A673 (cell line): ENCODE results near the gene TXNDC12. TPM values are rescaled to one million over a fixed set of nuclear protein-coding genes. Genes with fewer than 3 reads are reported as not detected.

Source experiments
- BruUV-seq: library from RNA; stranded (reverse); fragments of 400-500 nt; replicated peaks from 2 replicates; lab custom pipeline; 2021; lab: Mats Ljungman, UMichigan
- CTCF ChIA-PET: fragments of 300-600 bp; sonication (Branson Sonifier 250); formaldehyde crosslinking; loops from one replicate; lab custom pipeline; 2022; ENCODE audit warnings: antibody characterized with exemption; lab: Charles Lee
- POLR2A ChIA-PET: fragments of 300-600 bp; sonication (Branson Sonifier 250); formaldehyde crosslinking; loops from one replicate; lab custom pipeline; 2022; ENCODE audit warnings: antibody characterized with exemption; ENCODE audit not compliant: low non-redundant PET; lab: Charles Lee
- DNase-seq: peaks from one replicate; pipeline ENCODE4 v3.0.0-alpha.2; 2015; ENCODE audit warnings: low spot score
- H3K27ac ChIP-seq: fragments of 200-600 bp; sonication (generic); 2 replicates; pipeline ENCODE4 v1.5.1; 2016; ENCODE audit warnings: mixed run types, low read depth, mild to moderate bottlenecking, mixed read lengths, antibody characterized with exemption, low read length; ENCODE audit not compliant: poor library complexity, severe bottlenecking
- H3K27me3 ChIP-seq: fragments of 200-600 bp; sonication (generic); replicated peaks from 2 replicates; pipeline ENCODE4 v1.6.1; 2017; ENCODE audit warnings: mixed run types, low read depth, mild to moderate bottlenecking, mixed read lengths, antibody characterized with exemption, low read length; ENCODE audit not compliant: insufficient read depth, poor library complexity
- H3K36me3 ChIP-seq: fragments of 200-600 bp; sonication (generic); 2 replicates; pipeline ENCODE4 v1.6.1; 2016; ENCODE audit warnings: mixed run types, mild to moderate bottlenecking, mixed read lengths, antibody characterized with exemption, low read length; ENCODE audit not compliant: insufficient read depth, poor library complexity, severe bottlenecking
- H3K4me1 ChIP-seq: fragments of 200-600 bp; sonication (generic); 2 replicates; pipeline ENCODE4 v1.6.1; 2017; ENCODE audit warnings: mixed run types, mild to moderate bottlenecking, mixed read lengths, antibody characterized with exemption, low read length; ENCODE audit not compliant: insufficient read depth, poor library complexity, severe bottlenecking
- H3K4me3 ChIP-seq: fragments of 200-600 bp; sonication (generic); 2 replicates; pipeline ENCODE4 v1.5.1; 2016; ENCODE audit warnings: low read depth, mixed run types, mild to moderate bottlenecking, mixed read lengths, low read length; ENCODE audit not compliant: poor library complexity, severe bottlenecking
- H3K9me3 ChIP-seq: fragments of 200-600 bp; sonication (generic); 2 replicates; pipeline ENCODE4 v1.6.1; 2016; ENCODE audit warnings: mixed run types, low read depth, mild to moderate bottlenecking, mixed read lengths, antibody characterized with exemption, low read length; ENCODE audit not compliant: poor library complexity, severe bottlenecking
- CTCF ChIP-seq: fragments of 300-800, 200-600 bp; sonication (generic); conservative IDR thresholded peaks from 2 replicates; pipeline ENCODE4 v1.5.1; 2017; ENCODE audit warnings: low read depth, mild to moderate bottlenecking, antibody characterized with exemption, low read length, moderate library complexity, mixed read lengths
- EZH2 ChIP-seq: fragments of 200-600 bp; sonication (generic); IDR thresholded peaks from 2 replicates; pipeline ENCODE4 v1.6.1; 2017; ENCODE audit warnings: borderline replicate concordance, low read depth, mild to moderate bottlenecking, mixed read lengths, antibody characterized with exemption, low read length; ENCODE audit not compliant: poor library complexity, severe bottlenecking
- intact Hi-C: fragments of 100-400 bp; cut with micrococcal nuclease; formaldehyde crosslinking; loops from one replicate; pipeline ENCODE4 v1.10.0; 2022; ENCODE audit not compliant: unreplicated experiment
- total RNA-seq: library from RNA; stranded (reverse); gene quantifications from 2 replicates; pipeline ENCODE4 v1.2.3, GENCODE V29; 2021

Gene TXNDC12
- total RNA-seq, 1 experiment from 2014 or later, result 70.1 TPM

GRCh38 chr1:51988254-51988653 lies 66.7 kb downstream of the TXNDC12 start:
- H3K9me3 ChIP-seq, result no peaks in the 10 kb centered on the region
- ChIA-PET POLR2A (no interaction called here), CTCF (no interaction called here)
- H3K4me3 ChIP-seq, result no peak overlapping the region
- H3K4me1 ChIP-seq, result peaks cover 21% of the 10 kb centered on the region
- intact Hi-C loops, result no loop called here
- H3K27me3 ChIP-seq, result no peaks in the 10 kb centered on the region
- DNase-seq, result no peak
- H3K27ac ChIP-seq, result no peak overlapping the region
- no TSS peak for BruUV-seq
- no peaks in the 10 kb centered on the region for H3K36me3 ChIP-seq
- no peak for TF ChIP-seq EZH2
- no peak for TF ChIP-seq CTCF

- CTCF ChIA-PET, result interaction anchor here (0.6 kb wide), 1 partner anchor 90 kb away, joined by 4 read pairs; no protein-coding TSS in a partner anchor
- DNase-seq, result peak; percentile 78
- BruUV-seq, result no TSS peak
- Histone ChIP-seq H3K9me3 (no peaks in the 10 kb centered on the region), H3K36me3 (no peaks in the 10 kb centered on the region), H3K4me1 (peaks cover 21% of the 10 kb centered on the region), H3K27me3 (no peaks in the 10 kb centered on the region), H3K27ac (peak overlapping the region; percentile 31), H3K4me3 (no peak overlapping the region)
- POLR2A ChIA-PET, result interaction anchor here (0.6 kb wide), 1 partner anchor 70 kb away, joined by 4 read pairs; no protein-coding TSS in a partner anchor
- TF ChIP-seq EZH2 (no peak), CTCF (no peak)
- intact Hi-C loops, result no loop called here
Observed at GRCh38 chr1:51986718-51987117, 68.3 kb downstream of the TXNDC12 start.

- no peak for DNase-seq
- H3K4me1 ChIP-seq, result peaks cover 15% of the 10 kb centered on the region
- H3K27me3 ChIP-seq, result no peaks in the 10 kb centered on the region
- no peaks in the 10 kb centered on the region for H3K36me3 ChIP-seq
- ChIA-PET CTCF (no interaction called here), POLR2A (no interaction called here)
- no TSS peak for BruUV-seq
- intact Hi-C loops, result no loop called here
- H3K9me3 ChIP-seq, result no peaks in the 10 kb centered on the region
- TF ChIP-seq EZH2 (no peak), CTCF (no peak)
- no peak overlapping the region for H3K4me3 ChIP-seq
- no peak overlapping the region for H3K27ac ChIP-seq
Observed at GRCh38 chr1:51982161-51982560, 72.8 kb downstream of the TXNDC12 start.
